Stimulated activated CD4-positive, alpha-beta T cell treated with anti-CD3 and anti-CD28 coated beads, Interleukin-4, amount 100 ng/mL, for 4 hours (primary cell): ENCODE results near the gene MED22.
A peak's percentile ranks its signal among the peaks of the same experiment; 100 is the strongest.
"Not testable (repeated sequence)": the region's sequence is repeated elsewhere in the genome, so short reads cannot be mapped to it uniquely, and the experiment has no call there.

Experiments used
- DNase-seq, 2 experiments: peaks; one replicate each; pipeline ENCODE4 v3.0.0-alpha.2; 2020

The MED22 gene

GRCh38 chr9:133354766-133355165 lies 6.8 kb upstream of the MED22 start:
- DNase-seq = no peak

DNA sequence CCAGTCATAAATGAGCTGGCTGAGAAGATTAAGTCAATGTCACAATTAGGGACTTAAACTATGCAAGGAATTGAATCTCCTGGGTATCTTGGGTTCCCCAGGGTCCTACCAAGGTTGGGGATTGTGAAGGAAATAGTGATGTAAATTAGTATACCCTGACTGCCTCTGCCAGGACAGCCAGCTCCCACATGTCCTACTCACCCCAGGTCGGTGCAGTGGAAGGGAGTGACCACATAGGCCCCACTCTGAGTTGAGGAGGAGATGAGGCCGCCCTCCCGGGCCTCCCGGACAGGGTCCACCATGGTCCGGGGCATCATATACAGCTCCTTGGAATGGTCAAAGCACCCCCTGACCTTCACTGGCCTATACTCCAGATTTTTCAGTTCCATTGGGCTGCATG lies 5.6 kb upstream of the MED22 start:
- DNase-seq = no peak

- no peak for DNase-seq
Observed at GRCh38 chr9:133352635-133353340, 4.9 kb upstream of the MED22 start.

DNA sequence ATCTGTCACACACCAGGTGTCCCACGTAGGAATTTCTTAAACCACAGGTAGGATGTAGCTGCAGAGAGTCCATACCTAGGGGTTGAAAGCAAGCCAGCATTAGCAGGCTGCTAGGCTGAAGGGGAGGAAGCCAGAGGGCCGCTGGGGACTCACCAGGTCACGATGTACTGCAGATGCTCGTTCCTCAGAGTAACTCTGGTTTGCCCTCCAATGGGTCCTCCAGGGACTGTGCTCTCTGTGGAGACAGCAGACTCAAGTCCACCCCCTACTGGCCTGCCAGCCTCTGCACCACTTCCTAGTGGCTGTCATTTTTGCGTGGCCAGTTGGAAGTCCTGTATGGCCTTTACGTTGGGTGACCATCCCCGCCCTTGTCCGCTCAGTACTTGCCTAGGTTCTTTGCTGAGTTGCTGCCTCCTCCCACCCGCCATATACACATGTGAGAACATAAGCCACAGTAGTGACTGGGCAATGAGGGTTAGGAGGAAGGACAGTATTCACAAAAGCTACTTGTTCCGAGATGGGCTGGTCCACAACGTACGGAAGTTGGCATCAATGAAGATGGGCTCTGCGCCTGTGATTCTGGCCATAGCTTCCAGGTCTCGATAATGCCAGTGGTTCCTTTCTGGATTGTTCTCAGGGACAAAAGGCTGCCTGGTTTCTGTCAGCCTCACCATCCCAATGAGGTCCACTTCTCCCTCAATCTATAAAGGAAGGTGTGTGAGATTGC lies 4.1 kb upstream of the MED22 start:
- DNase-seq = peak in 1 of 2 experiments; percentile 30

DNA sequence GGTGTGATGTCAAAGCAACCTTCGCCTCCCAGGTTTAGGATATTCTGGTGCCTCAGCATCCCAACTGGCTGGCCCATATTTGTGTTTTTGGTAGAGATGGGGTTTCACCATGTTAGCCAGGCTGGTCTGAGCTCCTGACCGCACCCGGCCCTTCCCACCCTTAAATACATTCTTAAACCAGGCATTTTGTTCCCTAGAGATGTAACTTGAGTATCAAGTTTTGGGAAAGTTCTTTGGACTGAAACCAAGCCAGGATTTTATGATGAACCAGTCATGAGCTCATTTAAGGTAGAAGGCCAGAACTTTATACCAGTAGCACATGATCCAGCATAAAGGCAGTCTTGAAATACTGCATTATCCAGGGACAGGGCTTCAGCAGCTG lies 3.6 kb upstream of the MED22 start:
- no peak for DNase-seq

GRCh38 chr9:133349965-133350616 lies 2.2 kb upstream of the MED22 start:
- DNase-seq = no peak

DNA sequence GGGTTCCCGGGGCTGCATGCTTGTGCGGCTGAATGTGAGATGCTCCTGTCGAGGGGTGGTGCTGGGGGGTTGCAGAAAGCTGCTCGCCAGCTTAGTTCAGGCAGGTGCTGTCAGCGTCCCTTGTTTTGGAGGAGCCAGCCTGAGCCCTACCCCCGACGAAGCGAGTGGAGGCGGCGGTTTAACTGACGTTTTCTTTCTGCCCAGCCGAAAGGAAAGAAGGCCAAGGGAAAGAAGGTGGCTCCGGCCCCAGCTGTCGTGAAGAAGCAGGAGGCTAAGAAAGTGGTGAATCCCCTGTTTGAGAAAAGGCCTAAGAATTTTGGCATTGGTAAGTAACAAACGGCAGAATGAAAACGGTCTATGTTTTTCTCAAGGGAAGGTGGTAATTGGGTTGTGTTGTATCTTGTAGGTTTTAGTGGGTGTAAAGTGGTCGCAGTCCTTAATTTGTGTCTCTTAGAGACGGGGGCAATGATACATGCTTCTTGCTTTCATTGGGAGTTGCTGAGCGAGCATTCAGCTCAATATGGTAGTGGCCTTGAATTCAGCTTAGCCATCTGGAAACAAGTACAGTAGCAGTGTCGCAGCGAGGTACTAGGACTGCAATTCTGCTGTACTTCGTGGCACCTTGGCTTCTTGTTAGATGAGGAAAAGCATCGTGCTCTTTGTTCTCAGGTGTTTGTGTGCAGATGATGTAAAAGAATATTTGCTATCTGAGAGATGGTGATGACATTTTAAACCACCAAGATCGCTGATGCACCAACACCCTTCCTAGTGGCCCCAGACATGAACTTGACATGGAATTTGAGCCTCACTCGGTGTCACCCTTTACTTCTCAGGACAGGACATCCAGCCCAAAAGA lies 1.0 kb upstream of the MED22 start:
- DNase-seq = no peak

DNA sequence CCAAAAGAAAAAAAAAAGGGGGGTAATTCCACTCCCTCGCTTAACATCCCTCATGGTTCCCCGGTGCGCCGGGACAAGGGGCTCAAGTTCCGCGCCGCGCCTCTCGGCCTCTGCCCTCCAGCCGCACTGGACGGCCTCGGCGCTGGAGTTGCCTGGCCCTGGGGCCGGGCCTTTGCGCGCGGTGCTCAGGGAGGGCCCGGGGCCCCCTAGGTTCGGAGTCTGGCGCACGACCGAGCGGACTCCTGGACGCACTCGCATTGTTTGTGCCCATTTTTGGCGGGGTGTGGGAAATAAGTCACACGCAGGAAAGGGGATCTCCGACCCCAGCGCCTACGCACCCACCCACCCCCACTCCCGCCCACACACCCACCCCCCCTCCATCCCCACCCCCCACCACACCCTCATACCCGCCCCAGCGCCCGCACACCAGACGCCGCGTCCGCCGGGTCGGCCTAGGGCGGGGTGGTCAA lies 381 bp downstream of the MED22 start:
- no peak for DNase-seq

DNA sequence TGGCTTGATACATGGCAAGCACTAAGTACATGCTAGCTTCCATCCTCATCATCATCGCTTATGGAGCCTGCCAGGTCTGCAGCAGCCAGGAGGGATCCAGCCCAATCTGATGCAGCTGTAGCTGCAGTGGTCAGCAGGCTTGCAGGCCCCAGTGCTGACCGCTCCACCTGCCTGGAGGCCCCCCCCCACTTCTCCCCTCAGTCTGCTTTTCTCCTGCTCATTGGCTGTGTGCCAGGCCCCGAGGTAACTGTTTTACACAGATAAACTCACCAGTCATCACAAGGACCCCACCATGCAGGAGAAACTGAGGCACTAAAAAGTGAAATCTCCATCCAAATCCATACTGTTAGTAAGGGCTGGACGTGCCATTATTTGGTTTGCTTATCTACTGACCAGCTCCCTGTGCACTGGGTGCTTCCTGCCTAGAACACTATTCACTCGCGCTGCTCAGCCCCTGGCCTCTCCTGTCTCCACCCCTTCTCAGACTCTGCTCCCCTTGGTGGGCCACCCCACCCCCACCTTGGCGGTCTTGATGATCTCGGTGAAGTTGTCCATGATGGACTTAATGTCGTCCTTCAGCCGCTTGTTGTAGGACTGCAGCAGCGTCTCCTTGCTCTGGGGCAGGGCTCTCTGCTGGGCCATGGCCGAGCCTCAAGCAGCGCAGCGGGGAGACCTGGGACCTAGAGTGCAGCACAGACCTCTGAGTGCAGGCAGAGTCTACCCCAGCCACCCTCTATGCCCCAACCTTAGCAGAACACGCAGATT lies 1.7 kb downstream of the MED22 start:
- no peak for DNase-seq

DNA sequence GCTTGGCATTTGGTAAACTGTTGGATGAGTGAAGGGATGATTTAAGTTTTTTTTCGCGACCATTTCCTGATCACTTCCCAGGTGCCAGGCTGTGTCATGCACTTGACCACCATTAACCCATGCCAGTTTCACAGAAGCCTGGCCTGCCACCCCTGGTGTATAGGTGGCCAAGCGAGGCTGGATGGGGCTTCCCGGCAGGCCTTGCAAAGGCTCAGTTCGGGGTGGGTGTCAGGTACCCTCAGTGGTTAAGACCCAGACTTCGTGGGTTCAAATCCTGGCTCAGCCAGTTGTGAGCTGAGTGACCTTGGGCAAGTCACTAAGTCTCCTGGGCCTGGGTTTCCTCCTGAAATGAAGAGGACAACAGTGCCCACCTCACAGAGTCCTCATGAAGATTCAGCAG lies 2.3 kb downstream of the MED22 start:
- no peak for DNase-seq

GRCh38 chr9:133344979-133345378 lies 3.0 kb downstream of the MED22 start:
- DNase-seq = no peak

GRCh38 chr9:133344071-133344470 lies 3.9 kb downstream of the MED22 start:
- DNase-seq = no peak

DNA sequence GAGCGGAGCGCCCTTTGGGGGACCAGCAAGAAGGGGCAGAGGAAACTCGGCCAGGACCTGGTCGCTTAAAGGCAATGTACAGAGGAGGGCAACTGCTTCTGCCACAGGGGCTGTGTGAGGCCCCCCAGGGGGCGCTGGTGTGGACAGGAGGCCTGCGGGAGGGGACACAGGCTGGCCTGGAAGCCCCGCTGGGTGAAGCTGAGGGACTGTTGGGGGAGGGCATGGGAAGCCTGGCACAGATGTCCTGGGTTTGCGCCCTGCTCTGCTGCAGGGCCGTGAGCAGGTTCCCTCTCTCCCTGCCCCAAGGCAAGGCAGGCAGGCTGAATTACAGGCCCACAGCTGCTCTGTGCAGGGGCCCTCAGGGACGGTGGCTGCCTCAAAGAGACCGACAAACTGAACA lies 5.4 kb downstream of the MED22 start:
- no peak for DNase-seq

DNA sequence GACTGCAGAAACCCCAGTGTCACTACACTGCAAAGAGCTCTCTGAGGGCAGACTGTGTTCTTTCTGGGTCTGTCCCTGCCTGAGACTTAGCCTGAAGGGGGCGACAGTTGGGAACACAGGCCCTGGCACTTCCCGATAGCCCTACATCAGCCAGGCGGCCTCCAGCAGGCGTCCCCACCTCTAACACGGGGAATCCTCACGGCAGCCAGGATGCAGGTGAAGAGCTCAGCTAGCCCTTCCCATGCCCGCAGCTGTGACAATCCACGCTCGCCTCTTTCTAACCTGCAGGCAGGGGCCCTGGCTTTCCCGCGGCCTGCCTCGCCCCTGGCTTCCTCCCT lies 5.9 kb downstream of the MED22 start:
- DNase-seq = no peak

GRCh38 chr9:133341369-133342068 lies 6.4 kb downstream of the MED22 start:
- DNase-seq = no peak

DNA sequence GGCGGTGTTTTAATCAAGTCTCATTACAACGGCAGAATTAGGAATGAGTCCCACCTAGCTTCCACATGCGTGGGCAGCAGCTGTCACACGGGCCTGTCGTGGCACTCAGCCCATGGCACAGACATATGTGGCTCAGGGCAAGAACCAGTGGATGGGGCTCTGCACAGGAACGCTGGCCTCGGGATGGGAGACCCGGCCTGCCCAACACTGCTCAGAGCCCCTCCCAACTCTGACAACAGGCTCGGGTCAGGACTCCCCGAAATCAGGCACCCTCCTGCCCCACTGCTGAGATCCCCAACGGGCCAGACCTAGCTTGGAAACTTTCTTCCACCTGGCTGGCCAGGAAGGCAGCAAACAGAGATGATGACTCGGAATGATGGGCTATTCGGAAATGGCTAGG lies 7.0 kb downstream of the MED22 start:
- DNase-seq = no peak

DNA sequence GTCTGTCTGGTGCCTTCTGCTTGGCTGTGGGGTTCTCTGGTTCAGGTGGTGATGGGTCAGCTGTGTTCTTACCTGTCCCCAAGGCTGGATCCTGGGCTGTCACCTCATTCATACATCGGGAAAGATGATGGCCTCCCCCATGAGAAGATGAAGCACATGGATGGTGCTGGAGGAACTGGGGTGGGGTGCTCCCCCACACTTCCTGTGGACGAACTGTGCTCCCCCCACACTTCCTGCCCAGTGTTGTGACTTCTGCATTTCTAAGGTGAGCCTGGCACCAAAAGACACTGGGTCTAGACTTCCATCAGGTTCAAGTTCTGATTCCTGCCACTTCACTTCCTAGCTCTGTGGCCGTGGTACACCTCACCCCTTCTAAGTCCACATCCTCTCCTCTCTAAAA lies 7.7 kb downstream of the MED22 start:
- no peak for DNase-seq

- DNase-seq = no peak
Observed at GRCh38 chr9:133339641-133340040, 8.3 kb downstream of the MED22 start.

- DNase-seq = peak; percentile 93 to 95
Observed at GRCh38 chr9:133335924-133336811, 11.8 kb downstream of the MED22 start, which contains the start of gene SURF6. TSS of gene SURF6 (minus strand) at chr9:133336188. CDS start at chr9:133336132, 56 bp downstream.

DNA sequence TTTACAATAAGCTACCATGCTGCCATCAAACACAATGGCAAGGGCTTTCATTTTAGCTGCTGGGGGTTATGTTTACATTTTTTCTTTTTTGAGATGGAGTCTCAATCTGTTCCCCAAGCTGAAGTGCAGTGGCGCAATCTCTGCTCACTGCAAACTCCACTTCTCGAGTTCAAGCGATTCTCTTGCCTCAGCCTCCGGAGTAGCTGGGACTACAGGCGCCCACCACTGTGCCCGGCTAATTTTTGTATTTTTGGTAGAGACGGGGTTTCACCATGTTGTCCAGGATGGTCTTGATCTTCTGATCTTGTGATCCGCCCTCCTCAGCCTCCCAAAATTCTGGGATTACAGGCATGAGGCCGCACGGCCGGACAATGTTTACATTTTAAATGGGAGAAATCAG lies 13.0 kb downstream of the MED22 start:
- DNase-seq = not testable (repeated sequence)

GRCh38 chr9:133334161-133334560 lies 13.8 kb downstream of the MED22 start:
- DNase-seq = no peak
